ENCODE data around the gene ERC1. TPM values are rescaled to one million over a fixed set of nuclear protein-coding genes. Genes with fewer than 3 reads are reported as not detected.
A peak's percentile ranks its signal among the peaks of the same experiment; 100 is the strongest.
"Not testable (repeated sequence)": the region's sequence is repeated elsewhere in the genome, so short reads cannot be mapped to it uniquely, and the experiment has no call there.

ERC1 gene
- total RNA-seq, 2 experiments from 2014 or later, result 24.7 to 31.9 TPM

DNA sequence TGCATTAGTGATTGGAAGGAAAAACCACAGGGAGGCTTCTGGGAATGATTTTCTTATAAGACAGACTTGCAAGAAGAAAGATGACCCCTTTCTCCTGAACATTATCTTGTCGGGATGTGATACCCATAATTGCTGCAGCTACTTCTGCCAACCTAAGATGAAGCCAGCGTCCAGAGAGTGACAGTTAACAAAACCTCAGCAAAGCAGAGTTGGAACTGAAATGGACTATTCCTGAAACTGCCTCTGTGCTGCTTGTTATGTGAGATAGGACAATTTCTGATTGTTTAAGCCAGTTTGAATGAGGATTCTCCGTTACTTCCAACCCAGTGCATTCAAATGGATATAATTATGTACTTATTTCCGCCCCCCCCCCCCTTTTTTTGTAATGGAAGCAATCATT, 204.5 kb downstream of the ERC1 start:
- peaks cover 37% of the 10 kb centered on the region for H3K36me3 Mint-ChIP-seq (ENCODE audit: low read depth)
- no peak overlapping the region for H3K4me3 Mint-ChIP-seq
- H3K9me3 Mint-ChIP-seq (ENCODE audit: low read depth), result peaks cover 6% of the 10 kb centered on the region
- intact Hi-C loops (cut with DNase I, micrococcal nuclease), result no loop called here
- no peak overlapping the region for H3K27ac Mint-ChIP-seq
- no peak for DNase-seq
- no peaks in the 10 kb centered on the region for H3K27me3 Mint-ChIP-seq
- ChIA-PET CTCF (interaction anchor here (1.7 kb wide), 1 partner anchor 77 kb away, joined by 4 read pairs; no protein-coding TSS in a partner anchor), POLR2A (interaction anchor here (0.6 kb wide), 1 partner anchor 226 kb away, joined by 3 read pairs; no protein-coding TSS in a partner anchor)
- no peak for ATAC-seq
- H3K4me1 Mint-ChIP-seq, result no peaks in the 10 kb centered on the region

DNA sequence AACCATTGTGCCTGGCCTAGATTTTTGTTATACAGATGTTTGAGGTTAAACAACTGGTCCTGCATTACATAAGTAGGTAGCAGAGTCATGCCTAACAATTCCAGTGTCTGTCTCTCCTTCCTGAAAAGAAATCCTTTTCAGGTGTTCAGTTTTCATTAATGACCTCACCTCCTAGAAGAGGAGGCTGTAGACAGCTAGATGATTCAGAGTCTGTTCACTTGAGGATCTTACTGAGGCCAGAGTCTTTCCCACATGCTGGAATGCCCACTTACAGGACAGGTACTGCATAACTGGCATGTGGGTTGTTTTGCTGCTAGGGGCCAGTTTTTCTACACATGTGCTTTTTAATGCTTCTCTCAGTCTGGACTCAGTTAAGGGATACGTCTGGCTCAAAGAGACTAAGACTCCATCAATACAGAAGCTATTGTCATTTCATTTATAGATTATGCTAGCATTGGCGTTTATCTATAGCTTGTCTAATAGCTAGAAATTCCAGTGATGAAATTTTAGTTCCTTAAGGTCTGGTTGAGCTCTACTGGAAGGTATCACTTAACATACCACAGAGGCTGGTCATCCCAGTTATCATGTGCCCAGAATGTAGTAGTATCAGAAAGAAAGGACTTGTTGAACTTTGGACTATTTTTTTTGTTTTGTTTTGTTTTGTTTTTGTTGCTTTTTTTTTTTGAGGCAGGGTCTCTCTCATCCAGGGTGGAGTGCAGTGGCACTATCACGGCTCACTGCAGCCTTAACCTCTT, 206.4 kb downstream of the ERC1 start:
- CTCF ChIA-PET, result interaction anchor here (1.7 kb wide), 1 partner anchor 11 kb away, joined by 5 read pairs; no protein-coding TSS in a partner anchor
- H3K36me3 Mint-ChIP-seq (ENCODE audit: low read depth), result peaks cover 34% of the 10 kb centered on the region
- intact Hi-C loops (cut with DNase I, micrococcal nuclease), result no loop called here
- no peak overlapping the region for H3K27ac Mint-ChIP-seq
- POLR2A ChIA-PET, result no interaction called here
- DNase-seq, result no peak
- ATAC-seq, result no peak
- peaks cover 6% of the 10 kb centered on the region for H3K4me1 Mint-ChIP-seq
- peaks cover 6% of the 10 kb centered on the region for H3K9me3 Mint-ChIP-seq (ENCODE audit: low read depth)
- H3K27me3 Mint-ChIP-seq, result no peaks in the 10 kb centered on the region
- H3K4me3 Mint-ChIP-seq, result no peak overlapping the region

DNA sequence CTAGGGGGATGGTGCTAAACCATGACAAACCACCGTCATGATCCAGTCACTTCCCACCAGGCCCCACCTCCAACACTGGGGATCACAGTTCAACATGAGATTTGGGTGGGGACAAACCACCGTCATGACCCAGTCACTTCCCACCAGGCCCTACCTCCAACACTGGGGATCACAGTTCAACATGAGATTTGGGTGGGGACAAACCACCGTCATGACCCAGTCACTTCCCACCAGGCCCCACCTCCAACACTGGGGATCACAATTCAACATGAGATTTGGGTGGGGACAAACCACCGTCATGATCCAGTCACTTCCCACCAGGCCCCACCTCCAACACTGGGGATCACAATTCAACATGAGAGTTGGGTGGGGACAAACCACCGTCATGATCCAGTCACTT, 207.8 kb downstream of the ERC1 start:
- H3K27ac Mint-ChIP-seq; DNase-seq; H3K9me3 Mint-ChIP-seq (ENCODE audit: low read depth); H3K4me3 Mint-ChIP-seq; intact Hi-C loops (cut with DNase I, micrococcal nuclease); H3K27me3 Mint-ChIP-seq; H3K4me1 Mint-ChIP-seq; ATAC-seq; CTCF ChIA-PET; POLR2A ChIA-PET: not testable (repeated sequence)
- H3K36me3 Mint-ChIP-seq (ENCODE audit: low read depth), result peaks cover 34% of the 10 kb centered on the region

DNA sequence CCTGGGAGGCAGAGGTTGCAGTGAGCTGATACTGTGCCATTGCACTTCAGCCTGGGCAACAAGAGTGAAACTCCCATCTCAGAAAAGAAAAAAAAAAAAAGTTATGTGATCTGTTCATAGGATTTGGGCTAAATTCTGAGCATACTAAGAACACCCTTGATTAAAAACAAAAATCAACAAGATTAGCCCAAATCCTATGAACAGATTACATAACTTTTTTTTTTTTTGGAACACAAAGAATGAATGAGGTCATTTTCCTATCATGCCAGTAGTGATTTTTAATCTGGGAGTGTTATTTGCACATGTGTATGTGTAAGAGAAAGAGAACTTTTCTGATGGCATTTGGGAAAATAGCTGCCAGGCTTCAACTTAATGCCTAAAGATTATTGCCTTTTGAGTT, 208.7 kb downstream of the ERC1 start:
- CTCF ChIA-PET, result interaction anchor here (0.6 kb wide), 1 partner anchor 18 kb away, joined by 3 read pairs; no protein-coding TSS in a partner anchor
- intact Hi-C loops (cut with DNase I, micrococcal nuclease), result loop anchor here in 1 of 2 experiments (5.0 kb wide), 1 partner anchor 207 kb away; the partner anchor contains the start of gene ERC1
- H3K27me3 Mint-ChIP-seq, result no peaks in the 10 kb centered on the region
- H3K9me3 Mint-ChIP-seq (ENCODE audit: low read depth), result peaks cover 6% of the 10 kb centered on the region
- DNase-seq (no peak), ATAC-seq (no peak)
- peaks cover 34% of the 10 kb centered on the region for H3K36me3 Mint-ChIP-seq (ENCODE audit: low read depth)
- H3K4me1 Mint-ChIP-seq, result peaks cover 9% of the 10 kb centered on the region
- H3K4me3 Mint-ChIP-seq, result no peak overlapping the region
- POLR2A ChIA-PET, result interaction anchor here (0.7 kb wide), 1 partner anchor 39 kb away, joined by 4 read pairs; no protein-coding TSS in a partner anchor
- H3K27ac Mint-ChIP-seq, result no peak overlapping the region

DNA sequence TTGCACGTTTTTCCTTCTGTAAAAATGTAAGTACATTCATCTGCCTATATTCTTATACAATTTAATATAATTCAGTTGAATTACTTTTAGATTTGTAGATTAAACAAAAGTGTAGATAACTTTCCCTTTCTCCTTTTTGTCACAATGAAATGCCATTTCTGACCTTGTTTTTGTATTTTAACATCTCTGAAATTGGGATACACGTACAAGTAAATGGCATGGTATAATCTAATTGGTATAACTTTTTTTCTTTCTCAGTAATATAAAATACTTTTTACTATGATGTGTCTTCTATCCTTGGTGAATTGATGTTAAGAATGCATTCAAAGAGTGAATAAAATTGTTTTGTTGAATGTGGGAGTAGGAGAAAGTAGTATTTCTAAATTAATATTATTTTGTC, 210.0 kb downstream of the ERC1 start:
- DNase-seq (no peak), ATAC-seq (no peak)
- Mint-ChIP-seq H3K27ac (no peak overlapping the region), H3K4me1 (peaks cover 14% of the 10 kb centered on the region), H3K27me3 (no peaks in the 10 kb centered on the region), H3K4me3 (no peak overlapping the region), H3K36me3 (ENCODE audit: low read depth) (peaks cover 32% of the 10 kb centered on the region), H3K9me3 (ENCODE audit: low read depth) (peaks cover 6% of the 10 kb centered on the region)
- ChIA-PET POLR2A (no interaction called here), CTCF (no interaction called here)
- intact Hi-C loops (cut with DNase I, micrococcal nuclease), result loop anchor here in 1 of 2 experiments (5.0 kb wide), 1 partner anchor 209 kb away; the partner anchor contains the start of gene ERC1

DNA sequence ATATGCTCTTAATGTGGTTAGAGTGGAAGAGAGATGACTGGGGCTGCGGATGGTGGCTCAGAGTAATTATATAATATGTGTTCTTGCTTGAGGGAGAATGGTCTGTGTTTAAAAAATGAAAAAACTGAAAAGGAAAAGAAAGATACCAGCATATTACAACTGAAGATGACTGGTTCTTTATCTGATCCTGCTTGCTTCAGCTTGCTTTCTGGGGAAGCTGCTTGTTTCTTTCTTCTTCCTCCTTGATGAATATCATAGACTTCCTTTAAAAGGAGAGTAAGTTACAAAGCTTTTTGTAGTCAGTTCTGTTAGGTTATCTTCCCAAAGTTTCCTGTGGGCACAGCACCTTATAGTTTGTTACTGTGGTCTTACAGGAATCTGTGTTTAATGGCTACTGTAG, 210.9 kb downstream of the ERC1 start:
- Mint-ChIP-seq H3K36me3 (ENCODE audit: low read depth) (peaks cover 26% of the 10 kb centered on the region), H3K27me3 (no peaks in the 10 kb centered on the region), H3K4me3 (no peak overlapping the region), H3K4me1 (peaks cover 18% of the 10 kb centered on the region), H3K27ac (no peak overlapping the region), H3K9me3 (ENCODE audit: low read depth) (peaks cover 6% of the 10 kb centered on the region)
- ChIA-PET CTCF (interaction anchor here (0.5 to 1.0 kb wide), 3 partner anchors 9 to 275 kb away, joined by 3 read pairs; no protein-coding TSS in a partner anchor), POLR2A (no interaction called here)
- intact Hi-C loops (cut with DNase I, micrococcal nuclease), result loop anchor here in 1 of 2 experiments (5.0 kb wide), 1 partner anchor 210 kb away; the partner anchor contains the start of gene ERC1
- DNase-seq (no peak), ATAC-seq (no peak)

DNA sequence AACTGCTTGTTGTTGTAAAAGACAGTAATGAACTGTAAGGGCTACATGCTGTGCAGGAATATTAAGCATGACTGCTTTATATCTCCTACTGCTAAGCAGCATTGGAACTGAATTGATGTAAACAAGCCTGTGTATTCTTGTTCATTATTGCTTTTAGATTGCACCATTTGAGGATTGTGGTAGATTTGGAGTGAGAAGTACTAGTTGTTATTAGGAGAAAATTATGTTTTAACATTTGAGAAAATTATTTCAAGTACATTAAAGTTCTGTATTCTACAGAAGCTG, 212.7 kb downstream of the ERC1 start:
- ATAC-seq (no peak), DNase-seq (no peak)
- peaks cover 18% of the 10 kb centered on the region for H3K4me1 Mint-ChIP-seq
- no peaks in the 10 kb centered on the region for H3K9me3 Mint-ChIP-seq (ENCODE audit: low read depth)
- no peaks in the 10 kb centered on the region for H3K27me3 Mint-ChIP-seq
- peaks cover 14% of the 10 kb centered on the region for H3K36me3 Mint-ChIP-seq (ENCODE audit: low read depth)
- H3K4me3 Mint-ChIP-seq, result no peak overlapping the region
- ChIA-PET CTCF (interaction anchor here (1.2 kb wide), 1 partner anchor 86 kb away, joined by 4 read pairs; no protein-coding TSS in a partner anchor), POLR2A (no interaction called here)
- no peak overlapping the region for H3K27ac Mint-ChIP-seq
- intact Hi-C loops (cut with DNase I, micrococcal nuclease), result loop anchor here in 1 of 2 experiments (5.0 kb wide), 1 partner anchor 211 kb away; the partner anchor contains the start of gene ERC1

DNA sequence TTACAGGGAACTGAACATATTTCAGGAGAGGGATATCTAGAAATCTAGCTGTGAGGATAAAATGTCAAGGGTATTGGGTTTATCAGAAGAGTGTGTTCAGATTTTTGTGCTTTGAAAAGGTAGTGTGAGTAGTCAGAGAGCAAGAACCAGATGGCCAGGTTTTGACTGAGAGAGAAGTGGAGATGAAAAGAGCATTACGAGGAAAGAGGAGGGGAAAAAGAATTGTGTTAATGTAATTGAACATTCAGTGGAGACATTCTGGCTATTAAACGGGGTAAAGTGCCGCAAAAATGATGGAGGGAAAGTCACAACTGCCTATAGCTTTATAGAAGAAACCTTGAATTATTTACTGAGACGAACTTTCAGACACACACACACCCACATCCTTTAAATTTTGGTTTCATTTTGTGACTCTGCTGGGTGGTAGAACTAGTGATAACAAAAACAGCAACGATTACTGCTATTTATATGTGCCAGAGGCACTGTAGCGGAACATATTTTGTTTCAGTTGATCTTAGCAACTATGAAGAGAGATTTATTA, 213.6 kb downstream of the ERC1 start:
- Mint-ChIP-seq H3K27me3 (no peaks in the 10 kb centered on the region), H3K36me3 (ENCODE audit: low read depth) (peaks cover 11% of the 10 kb centered on the region), H3K27ac (no peak overlapping the region), H3K4me3 (no peak overlapping the region), H3K9me3 (ENCODE audit: low read depth) (no peaks in the 10 kb centered on the region), H3K4me1 (peaks cover 18% of the 10 kb centered on the region)
- ATAC-seq (peak; percentile 93), DNase-seq (no peak)
- ChIA-PET CTCF (interaction anchor here (0.5 to 1.2 kb wide), 3 partner anchors 87 to 390 kb away, joined by 3 to 4 read pairs (median 3); no protein-coding TSS in a partner anchor), POLR2A (interaction anchor here (0.6 kb wide), 1 partner anchor 108 kb away, joined by 3 read pairs; no protein-coding TSS in a partner anchor)
- intact Hi-C loops (cut with DNase I, micrococcal nuclease), result loop anchor here in 1 of 2 experiments (5.0 kb wide), 1 partner anchor 212 kb away; the partner anchor contains the start of gene ERC1

DNA sequence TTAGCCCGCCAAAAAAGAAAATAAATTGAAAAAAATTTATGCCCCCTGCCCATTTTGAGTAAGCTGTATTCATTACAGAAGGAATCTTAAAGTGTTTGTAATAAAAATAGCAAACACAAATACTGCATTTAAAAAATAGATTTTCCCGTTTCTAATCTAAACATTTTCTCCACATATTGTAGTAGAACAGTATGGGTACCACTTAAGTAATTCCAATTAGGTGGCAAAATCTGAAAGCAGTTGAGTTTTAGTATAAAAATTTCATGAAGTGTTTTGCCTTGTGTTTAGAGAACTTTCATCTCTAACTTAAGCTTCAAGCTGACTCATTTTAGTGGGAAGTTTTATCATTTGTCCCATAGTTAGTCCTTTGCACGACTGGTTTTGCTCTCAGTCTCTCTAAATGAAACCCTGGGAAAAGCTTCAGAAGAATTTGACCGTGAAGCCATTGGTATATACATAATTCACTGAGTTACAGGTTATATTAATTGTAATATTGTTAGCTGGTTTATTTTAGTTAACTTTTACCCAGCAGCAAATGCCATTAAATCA, 214.6 kb downstream of the ERC1 start:
- H3K4me3 Mint-ChIP-seq, result no peak overlapping the region
- ChIA-PET POLR2A (interaction anchor here (0.6 to 0.7 kb wide), 2 partner anchors 70 to 397 kb away, joined by 3 read pairs; no protein-coding TSS in a partner anchor), CTCF (interaction anchor here (0.6 to 1.0 kb wide), 4 partner anchors 66 to 155 kb away, joined by 3 to 4 read pairs (median 3); no protein-coding TSS in a partner anchor)
- no peaks in the 10 kb centered on the region for H3K9me3 Mint-ChIP-seq (ENCODE audit: low read depth)
- no peak overlapping the region for H3K27ac Mint-ChIP-seq
- ATAC-seq (no peak), DNase-seq (no peak)
- peaks cover 6% of the 10 kb centered on the region for H3K36me3 Mint-ChIP-seq (ENCODE audit: low read depth)
- intact Hi-C loops (cut with DNase I, micrococcal nuclease), result no loop called here
- H3K27me3 Mint-ChIP-seq, result no peaks in the 10 kb centered on the region
- peaks cover 24% of the 10 kb centered on the region for H3K4me1 Mint-ChIP-seq

DNA sequence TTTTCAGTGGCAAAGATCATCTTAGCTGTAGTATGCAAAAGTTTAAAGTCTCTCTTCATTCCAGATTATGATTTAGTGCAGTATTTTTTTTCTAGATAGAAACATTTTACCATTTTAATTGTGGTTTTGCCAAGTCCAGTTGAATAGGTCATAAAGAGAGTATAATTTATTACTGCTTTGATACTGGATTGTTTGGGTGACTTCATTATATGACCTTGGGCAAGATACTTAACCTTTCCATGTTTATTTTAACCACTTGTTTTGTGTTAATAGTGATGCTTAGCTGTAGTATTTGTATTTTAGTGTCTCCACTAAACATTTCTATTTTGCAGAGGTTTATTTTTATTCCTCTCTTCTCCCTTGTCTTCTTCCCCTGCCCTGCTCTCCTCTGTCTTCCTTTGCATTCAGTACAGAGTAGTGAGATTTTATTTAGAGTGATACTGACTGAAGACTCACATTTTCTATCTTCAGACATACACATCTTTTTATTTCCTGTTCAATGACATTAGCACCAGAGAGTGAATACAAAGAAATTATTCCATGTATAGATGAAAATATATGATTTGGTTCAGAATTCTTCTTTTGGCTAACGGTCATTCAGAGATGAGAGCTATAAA, 215.2 kb downstream of the ERC1 start:
- Mint-ChIP-seq H3K4me1 (peaks cover 24% of the 10 kb centered on the region), H3K27ac (no peak overlapping the region), H3K4me3 (no peak overlapping the region), H3K36me3 (ENCODE audit: low read depth) (peaks cover 6% of the 10 kb centered on the region), H3K9me3 (ENCODE audit: low read depth) (no peaks in the 10 kb centered on the region), H3K27me3 (no peaks in the 10 kb centered on the region)
- intact Hi-C loops (cut with DNase I, micrococcal nuclease), result no loop called here
- ATAC-seq (no peak), DNase-seq (no peak)
- POLR2A ChIA-PET, result interaction anchor here (0.7 kb wide), 1 partner anchor 396 kb away, joined by 3 read pairs; no protein-coding TSS in a partner anchor
- CTCF ChIA-PET, result interaction anchor here (0.7 to 1.3 kb wide), 5 partner anchors 59 to 239 kb away, joined by 3 to 4 read pairs (median 3); no protein-coding TSS in a partner anchor

DNA sequence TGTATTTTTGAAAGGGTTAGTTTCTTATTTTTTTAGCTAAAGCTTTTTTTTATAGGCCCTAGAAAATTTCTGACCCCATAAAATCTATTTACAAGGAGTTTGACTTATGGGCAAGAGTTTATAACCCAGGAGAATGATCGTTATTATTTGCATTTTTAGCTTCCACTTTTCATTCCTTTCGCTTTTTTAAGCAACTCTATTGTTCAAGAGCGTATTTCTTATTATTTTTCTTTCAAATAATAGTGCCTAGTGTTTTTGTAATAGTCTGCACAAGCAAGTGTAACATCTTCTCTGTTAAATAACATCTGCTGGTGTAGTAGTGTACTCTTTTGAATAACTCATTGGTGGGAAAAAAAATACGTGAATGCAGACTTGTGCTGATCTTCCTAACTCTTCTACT, 216.3 kb downstream of the ERC1 start:
- DNase-seq, result no peak
- ChIA-PET CTCF (interaction anchor here (0.7 to 1.4 kb wide), 5 partner anchors 10 to 222 kb away, joined by 3 to 5 read pairs (median 3); no protein-coding TSS in a partner anchor), POLR2A (no interaction called here)
- Mint-ChIP-seq H3K4me3 (no peak overlapping the region), H3K9me3 (ENCODE audit: low read depth) (no peaks in the 10 kb centered on the region), H3K27ac (no peak overlapping the region), H3K4me1 (peaks cover 21% of the 10 kb centered on the region), H3K36me3 (ENCODE audit: low read depth) (peaks cover 6% of the 10 kb centered on the region), H3K27me3 (no peaks in the 10 kb centered on the region)
- intact Hi-C loops (cut with DNase I, micrococcal nuclease), result no loop called here
- ATAC-seq, result no peak
